ENCODE measurements around the gene CHI3L1.

The CHI3L1 gene

DNA sequence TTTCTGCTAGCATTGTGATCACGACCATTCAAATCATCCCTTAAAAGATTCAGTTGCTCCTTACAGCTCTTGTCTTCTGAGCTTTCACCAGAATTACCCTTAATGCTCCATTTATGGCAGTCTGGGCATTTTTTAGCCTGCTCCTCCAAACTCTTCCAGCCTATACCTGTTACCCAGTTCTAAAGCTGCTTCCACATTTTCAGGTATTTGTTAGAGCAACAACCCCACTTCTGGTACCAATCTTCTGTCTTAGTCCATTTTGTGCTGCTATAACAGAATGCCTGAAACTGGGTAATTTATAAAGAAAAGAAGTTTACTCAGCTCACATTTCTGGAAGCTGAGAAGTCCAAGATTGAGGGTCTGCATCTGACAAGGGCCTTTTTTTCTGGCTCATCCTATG, 28.1 kb downstream of the CHI3L1 start:
- TF ChIP-seq, protein P1, sequence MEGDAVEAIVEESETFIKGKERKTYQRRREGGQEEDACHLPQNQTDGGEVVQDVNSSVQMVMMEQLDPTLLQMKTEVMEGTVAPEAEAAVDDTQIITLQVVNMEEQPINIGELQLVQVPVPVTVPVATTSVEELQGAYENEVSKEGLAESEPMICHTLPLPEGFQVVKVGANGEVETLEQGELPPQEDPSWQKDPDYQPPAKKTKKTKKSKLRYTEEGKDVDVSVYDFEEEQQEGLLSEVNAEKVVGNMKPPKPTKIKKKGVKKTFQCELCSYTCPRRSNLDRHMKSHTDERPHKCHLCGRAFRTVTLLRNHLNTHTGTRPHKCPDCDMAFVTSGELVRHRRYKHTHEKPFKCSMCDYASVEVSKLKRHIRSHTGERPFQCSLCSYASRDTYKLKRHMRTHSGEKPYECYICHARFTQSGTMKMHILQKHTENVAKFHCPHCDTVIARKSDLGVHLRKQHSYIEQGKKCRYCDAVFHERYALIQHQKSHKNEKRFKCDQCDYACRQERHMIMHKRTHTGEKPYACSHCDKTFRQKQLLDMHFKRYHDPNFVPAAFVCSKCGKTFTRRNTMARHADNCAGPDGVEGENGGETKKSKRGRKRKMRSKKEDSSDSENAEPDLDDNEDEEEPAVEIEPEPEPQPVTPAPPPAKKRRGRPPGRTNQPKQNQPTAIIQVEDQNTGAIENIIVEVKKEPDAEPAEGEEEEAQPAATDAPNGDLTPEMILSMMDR (IDR thresholded peaks at IDR 0.05) = no peak

DNA sequence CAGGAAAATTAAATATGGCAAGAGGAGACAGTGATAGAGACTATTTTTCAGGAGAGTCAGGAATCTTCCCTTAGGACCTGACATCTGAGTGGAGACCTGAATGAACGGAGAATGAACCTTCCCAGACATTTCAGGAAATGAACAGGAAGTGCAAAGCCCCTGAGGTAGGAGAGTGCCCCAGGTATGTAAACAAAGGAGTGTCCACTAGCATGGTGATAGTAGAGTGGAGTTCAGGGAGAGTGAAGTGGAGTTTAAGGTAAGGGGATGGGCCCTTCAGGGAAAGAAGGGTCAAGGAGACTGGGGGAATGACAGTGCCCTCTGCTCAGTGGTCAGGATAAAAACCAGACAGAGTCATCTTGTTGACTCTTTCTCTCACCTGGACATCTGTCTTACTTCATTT, 30.2 kb downstream of the CHI3L1 start:
- TF ChIP-seq, protein P1 (IDR thresholded peaks at IDR 0.05) = no peak

DNA sequence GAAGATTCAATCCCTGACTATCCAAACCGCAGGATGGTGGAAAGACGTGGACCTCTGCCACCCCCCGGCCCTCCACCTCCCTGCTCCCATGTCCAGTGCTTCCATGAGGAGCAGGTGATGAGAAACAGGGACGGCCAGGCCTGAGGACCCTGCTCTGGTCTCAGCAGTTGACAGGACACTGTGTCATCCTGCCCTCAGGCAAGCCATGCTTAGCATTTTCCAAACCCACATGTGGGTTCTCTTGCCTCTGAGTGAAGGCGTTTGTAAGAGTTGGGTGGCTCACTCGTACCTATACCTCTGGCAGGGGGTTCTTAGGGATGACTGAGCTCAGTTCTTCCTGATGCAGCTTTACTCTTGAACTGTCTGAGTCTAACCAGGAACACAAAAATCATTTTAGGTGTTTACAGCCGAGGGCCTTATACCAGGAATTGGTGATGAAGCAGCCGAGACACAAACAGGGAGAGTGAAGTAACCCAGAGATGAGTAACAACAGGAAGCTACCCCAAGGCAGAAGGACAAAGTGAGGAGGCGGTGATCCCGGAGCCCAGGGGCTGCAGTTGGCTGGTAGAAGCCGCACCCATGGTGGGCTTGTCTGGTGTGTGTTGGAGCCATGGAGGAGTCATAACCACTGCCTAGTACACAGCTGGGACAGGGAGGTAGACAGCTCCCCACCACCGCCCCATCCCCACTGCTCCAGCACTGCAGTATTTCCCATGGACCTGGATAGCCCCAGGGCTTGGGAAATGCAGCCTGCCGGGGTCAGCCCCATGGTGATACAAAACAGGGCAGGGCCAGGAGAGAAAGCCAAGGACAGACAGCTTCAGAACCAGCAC, 32.3 kb downstream of the CHI3L1 start:
- TF ChIP-seq, protein P1 (IDR thresholded peaks at IDR 0.05) = no peak

DNA sequence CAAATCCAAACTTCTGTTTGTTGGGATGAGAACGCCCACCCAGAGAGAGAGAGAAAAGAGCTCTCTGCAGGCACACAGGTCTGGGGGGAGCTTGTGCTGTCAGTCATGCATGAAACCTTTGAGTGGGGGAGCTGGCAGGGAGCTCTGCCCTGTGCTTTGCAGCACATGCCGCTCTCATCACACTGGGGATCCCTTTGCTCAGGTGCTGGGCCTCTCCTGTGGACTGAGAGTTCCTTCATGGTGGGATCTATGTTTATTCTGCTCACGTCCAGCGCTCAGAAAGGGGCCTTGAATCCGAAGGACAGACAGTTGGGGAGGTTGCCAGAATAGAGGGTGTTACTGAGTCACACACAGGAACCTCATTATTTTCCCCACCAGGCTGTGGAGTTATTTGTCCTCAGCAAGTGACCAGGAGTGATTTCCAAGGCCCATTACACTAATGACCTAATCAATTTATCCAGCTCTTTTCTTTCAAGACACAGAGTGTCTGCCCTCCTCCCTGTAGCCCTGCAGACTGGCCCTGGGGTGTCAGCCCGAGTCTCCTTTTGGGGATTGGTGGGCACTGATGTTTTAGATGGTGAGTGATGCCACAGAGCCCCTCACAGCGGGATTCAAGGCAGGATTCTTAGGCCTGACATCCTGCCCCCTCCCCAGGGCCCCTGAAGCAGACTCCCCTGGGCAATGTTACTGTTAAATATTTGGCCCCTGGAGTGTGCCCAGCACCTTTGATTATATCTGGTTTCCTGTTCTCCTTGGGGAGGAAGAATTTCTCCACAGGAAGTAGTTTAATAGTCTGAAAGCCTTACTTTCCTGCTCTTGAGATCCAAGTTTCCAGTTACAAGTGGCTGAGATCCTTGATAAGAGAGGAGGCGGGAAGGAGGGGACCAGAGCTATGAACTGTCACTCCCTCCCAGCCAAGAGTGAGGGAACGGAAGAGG, 33.2 kb downstream of the CHI3L1 start:
- TF ChIP-seq, protein P1 (IDR thresholded peaks at IDR 0.05) = no peak

DNA sequence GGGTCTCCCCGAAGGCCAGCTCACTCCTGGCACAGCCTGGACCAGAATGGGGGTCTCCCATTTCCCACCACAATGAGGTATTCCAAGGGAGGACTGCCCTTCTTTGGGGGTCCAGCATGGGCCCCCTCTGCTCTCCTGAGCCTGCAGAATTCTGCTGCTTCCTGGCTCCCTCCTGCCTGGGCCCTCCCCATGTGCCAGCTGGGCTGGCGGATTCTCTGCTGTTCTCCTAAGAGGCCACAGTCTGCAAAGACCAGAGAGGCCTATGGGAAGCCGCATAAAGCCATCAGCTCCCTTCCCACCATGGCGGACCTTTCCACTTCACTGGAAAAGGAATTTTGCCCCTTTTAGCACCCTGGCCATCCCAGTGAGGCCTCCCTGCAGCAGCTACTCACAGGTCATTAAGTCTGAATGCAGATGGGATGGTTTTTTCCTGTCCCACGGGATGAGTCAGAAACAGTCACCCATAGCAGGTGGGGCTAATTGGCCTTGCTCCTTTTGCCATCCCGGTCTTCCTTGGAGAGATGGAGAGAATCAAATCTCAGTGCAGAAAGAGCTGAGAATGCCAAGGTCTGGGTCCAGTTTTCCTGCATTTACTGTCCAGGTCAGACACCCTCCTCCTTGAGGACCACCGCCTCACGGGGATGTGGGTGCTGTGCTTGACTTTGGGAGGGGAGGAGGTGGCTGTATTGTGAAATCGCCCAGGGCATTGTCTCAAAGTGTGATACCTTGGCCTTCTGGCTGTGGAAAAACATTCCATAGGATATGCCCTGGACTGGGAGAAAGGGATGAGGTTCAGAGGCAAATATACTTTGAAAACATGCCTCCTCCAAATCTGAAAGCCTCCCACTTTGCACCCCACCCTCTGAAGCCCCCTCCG, 34.1 kb downstream of the CHI3L1 start:
- TF ChIP-seq, protein P1 (IDR thresholded peaks at IDR 0.05) = no peak

DNA sequence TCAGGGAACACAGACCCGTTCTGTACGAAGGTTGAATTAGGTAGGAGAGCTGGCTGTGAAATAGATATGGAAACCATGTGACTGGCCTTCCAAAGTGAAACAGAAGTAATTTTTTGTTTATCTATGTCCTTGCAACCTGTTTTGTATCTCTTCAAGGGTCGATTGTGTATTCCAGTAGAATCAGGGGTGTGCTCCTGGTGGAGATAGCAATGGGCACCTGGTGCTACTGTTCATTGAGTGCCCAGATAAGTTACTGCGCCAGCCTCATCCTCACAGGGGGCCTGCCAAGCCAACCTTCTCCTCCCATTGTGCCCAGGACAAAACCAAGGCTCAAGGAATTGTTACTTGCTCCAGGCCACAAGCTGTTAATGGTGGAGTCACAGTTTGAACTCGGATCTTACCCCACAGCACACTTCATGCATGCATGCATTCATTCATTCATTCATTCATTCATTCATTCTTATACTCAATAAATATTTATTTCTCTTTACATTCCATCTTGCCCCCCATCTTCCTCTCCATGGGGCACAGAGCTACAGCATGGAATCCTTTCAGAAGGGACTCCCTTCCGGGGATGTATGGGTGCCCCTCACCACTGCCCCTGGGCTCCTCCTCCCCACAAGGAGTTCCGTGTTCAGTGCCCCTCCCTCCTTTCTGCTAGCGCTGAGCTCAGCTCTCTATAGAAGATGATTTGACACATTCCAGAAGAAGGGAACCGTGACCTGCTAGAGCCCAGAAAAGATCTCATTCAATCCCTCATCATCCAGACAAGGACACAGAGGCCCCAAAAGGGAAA, 34.9 kb downstream of the CHI3L1 start:
- TF ChIP-seq, protein P1 (IDR thresholded peaks at IDR 0.05) = no peak

All from LNCAP (cell line).